SJCRH30 (cell line): Measurements from ENCODE around the gene NARF. TPM values are rescaled to one million over a fixed set of nuclear protein-coding genes. Genes with fewer than 3 reads are reported as not detected.

ENCODE experiments used
- DNase-seq, 2 experiments: peaks; one replicate each; pipeline ENCODE4 v3.0.0-alpha.2; 2015 to 2020
- H3K27ac ChIP-seq: fragments of 250-450 bp; sonication (Bioruptor Pico); 2 replicates; pipeline ENCODE4 v1.5.1; 2020; ENCODE audit warnings: mild to moderate bottlenecking, moderate library complexity
- H3K27me3 ChIP-seq: fragments of 250-450 bp; sonication (Bioruptor Pico); 2 replicates; pipeline ENCODE4 v1.5.1; 2020; ENCODE audit warnings: mild to moderate bottlenecking, moderate library complexity
- H3K36me3 ChIP-seq: fragments of 250-450 bp; sonication (Bioruptor Pico); 2 replicates; pipeline ENCODE4 v1.5.1; 2020; ENCODE audit warnings: mild to moderate bottlenecking, moderate library complexity
- H3K4me1 ChIP-seq: fragments of 250-450 bp; sonication (Bioruptor Pico); 2 replicates; pipeline ENCODE4 v1.5.1; 2020; ENCODE audit warnings: mild to moderate bottlenecking, moderate library complexity
- H3K4me3 ChIP-seq: fragments of 250-450 bp; sonication (Bioruptor Pico); 2 replicates; pipeline ENCODE4 v1.5.1; 2020; ENCODE audit warnings: mild to moderate bottlenecking, moderate library complexity
- H3K9me3 ChIP-seq: fragments of 250-450 bp; sonication (Bioruptor Pico); replicated peaks from 2 replicates; pipeline ENCODE4 v1.5.1; 2020; ENCODE audit warnings: mild to moderate bottlenecking, moderate library complexity
- total RNA-seq: library from RNA; depleted of rRNA; stranded (reverse); fragments of >200 nt; shearing (Covaris generic); gene quantifications from 2 replicates; pipeline ENCODE4 v1.2.3, GENCODE V29; 2014

The NARF gene
- total RNA-seq, 1 experiment from 2014 or later: 156 TPM

- Histone ChIP-seq H3K4me3 (no peak overlapping the region), H3K27me3 (no peaks in the 10 kb centered on the region), H3K4me1 (peaks cover 9% of the 10 kb centered on the region), H3K36me3 (peaks cover 17% of the 10 kb centered on the region; the same call in 1 of the 2 replicates), H3K27ac (no peak overlapping the region), H3K9me3 (no peaks in the 10 kb centered on the region)
- peak; percentile 60 to 77 for DNase-seq
These were observed 31.4 kb downstream of the NARF start for GRCh38 chr17:82489851-82490511.

- Histone ChIP-seq H3K36me3 (peaks cover 12% of the 10 kb centered on the region; the same call in 1 of the 2 replicates), H3K27ac (no peak overlapping the region), H3K4me3 (no peak overlapping the region), H3K9me3 (no peaks in the 10 kb centered on the region), H3K27me3 (no peaks in the 10 kb centered on the region), H3K4me1 (peaks cover 9% of the 10 kb centered on the region)
- peak in 1 of 2 experiments; percentile 47 for DNase-seq
These were observed 32.1 kb downstream of the NARF start for GRCh38 chr17:82490512-82491195.

GRCh38 chr17:82491196-82491530, 32.6 kb downstream of the NARF start:
- Histone ChIP-seq H3K27me3 (no peaks in the 10 kb centered on the region), H3K27ac (no peak overlapping the region), H3K36me3 (peaks cover 12% of the 10 kb centered on the region; the same call in 1 of the 2 replicates), H3K9me3 (no peaks in the 10 kb centered on the region), H3K4me3 (no peak overlapping the region), H3K4me1 (peaks cover 9% of the 10 kb centered on the region)
- no peak for DNase-seq

GRCh38 chr17:82491533-82491932, 33.0 kb downstream of the NARF start:
- Histone ChIP-seq H3K27ac (no peak overlapping the region), H3K9me3 (no peaks in the 10 kb centered on the region), H3K27me3 (no peaks in the 10 kb centered on the region), H3K36me3 (peaks cover 11% of the 10 kb centered on the region; the same call in 1 of the 2 replicates), H3K4me1 (peaks cover 10% of the 10 kb centered on the region), H3K4me3 (no peak overlapping the region)
- DNase-seq: no peak

GRCh38 chr17:82492643-82493225, 34.2 kb downstream of the NARF start:
- no peak overlapping the region for H3K4me3 ChIP-seq
- no peaks in the 10 kb centered on the region for H3K27me3 ChIP-seq
- H3K27ac ChIP-seq: no peak overlapping the region
- H3K4me1 ChIP-seq: peaks cover 12% of the 10 kb centered on the region
- no peak for DNase-seq
- H3K9me3 ChIP-seq: no peaks in the 10 kb centered on the region
- 0 out of 2 replicates have a peak, but pooled peaks cover 3% of the 10 kb centered on the region for H3K36me3 ChIP-seq

- no peak for DNase-seq
These were observed 34.8 kb downstream of the NARF start for GRCh38 chr17:82493226-82493781.

GRCh38 chr17:82494236-82495055, 35.9 kb downstream of the NARF start:
- H3K4me1 ChIP-seq: peaks cover 19% of the 10 kb centered on the region
- no peak overlapping the region for H3K27ac ChIP-seq
- no peaks in the 10 kb centered on the region for H3K9me3 ChIP-seq
- peak; percentile 98 to 99 for DNase-seq
- no peaks in the 10 kb centered on the region for H3K27me3 ChIP-seq
- no peak overlapping the region for H3K4me3 ChIP-seq
- no peaks in the 10 kb centered on the region for H3K36me3 ChIP-seq

More at GRCh38 chr17:82493226-82493781, 34.8 kb downstream of the NARF start:
- Histone ChIP-seq H3K36me3 (no peaks in the 10 kb centered on the region), H3K9me3 (no peaks in the 10 kb centered on the region), H3K27me3 (no peaks in the 10 kb centered on the region), H3K4me1 (peaks cover 14% of the 10 kb centered on the region), H3K27ac (no peak overlapping the region), H3K4me3 (no peak overlapping the region)

GRCh38 chr17:82495844-82496528, 37.4 kb downstream of the NARF start:
- DNase-seq: no peak
- H3K9me3 ChIP-seq: no peaks in the 10 kb centered on the region
- H3K4me3 ChIP-seq: no peak overlapping the region
- H3K27me3 ChIP-seq: no peaks in the 10 kb centered on the region
- H3K36me3 ChIP-seq: no peaks in the 10 kb centered on the region
- peaks cover 11% of the 10 kb centered on the region; the same call in 1 of the 2 replicates for H3K4me1 ChIP-seq
- H3K27ac ChIP-seq: no peak overlapping the region

GRCh38 chr17:82496529-82497434, 38.2 kb downstream of the NARF start:
- Histone ChIP-seq H3K27ac (no peak overlapping the region), H3K36me3 (no peaks in the 10 kb centered on the region), H3K4me3 (peak overlapping the region; percentile 88), H3K9me3 (no peaks in the 10 kb centered on the region), H3K4me1 (peaks cover 11% of the 10 kb centered on the region; the same call in 1 of the 2 replicates), H3K27me3 (no peaks in the 10 kb centered on the region)
- DNase-seq: peak; percentile 98 to 99

- H3K27ac ChIP-seq: peak overlapping the region; percentile 57; the same call in 1 of the 2 replicates
- H3K36me3 ChIP-seq: no peaks in the 10 kb centered on the region
- peak overlapping the region; percentile 88 for H3K4me3 ChIP-seq
- H3K27me3 ChIP-seq: no peaks in the 10 kb centered on the region
- H3K4me1 ChIP-seq: peaks cover 11% of the 10 kb centered on the region; the same call in 1 of the 2 replicates
- H3K9me3 ChIP-seq: no peaks in the 10 kb centered on the region
- peak; percentile 77 to 79 for DNase-seq
These were observed 39.2 kb downstream of the NARF start for GRCh38 chr17:82497483-82498405.

- no peak for DNase-seq
- H3K36me3 ChIP-seq: no peaks in the 10 kb centered on the region
- H3K27ac ChIP-seq: no peak overlapping the region
- no peaks in the 10 kb centered on the region for H3K9me3 ChIP-seq
- no peaks in the 10 kb centered on the region for H3K27me3 ChIP-seq
- H3K4me3 ChIP-seq: no peak overlapping the region
- H3K4me1 ChIP-seq: peaks cover 8% of the 10 kb centered on the region; the same call in 1 of the 2 replicates
These were observed 43.7 kb downstream of the NARF start for GRCh38 chr17:82502207-82502606.

GRCh38 chr17:82503094-82503727, 44.7 kb downstream of the NARF start:
- Histone ChIP-seq H3K4me3 (no peak overlapping the region), H3K27me3 (no peaks in the 10 kb centered on the region), H3K9me3 (no peaks in the 10 kb centered on the region), H3K36me3 (no peaks in the 10 kb centered on the region), H3K27ac (no peak overlapping the region), H3K4me1 (peaks cover 5% of the 10 kb centered on the region; the same call in 1 of the 2 replicates)
- no peak for DNase-seq
